A673 (cell line): ENCODE results near the gene FOXP4. TPM values are rescaled to one million over a fixed set of nuclear protein-coding genes. Genes with fewer than 3 reads are reported as not detected.

ENCODE experiments used
- Bru-seq: library from RNA; stranded (reverse); fragments of 400-500 nt; gene quantifications from one replicate; lab custom pipeline; 2021; lab: Mats Ljungman, UMichigan
- BruChase-seq, 2 experiments: library from RNA; stranded (reverse); fragments of 400-500 nt; gene quantifications; one replicate each; lab custom pipeline; 2021; lab: Mats Ljungman, UMichigan
- BruUV-seq: library from RNA; stranded (reverse); fragments of 400-500 nt; replicated peaks from 2 replicates; lab custom pipeline; 2021; lab: Mats Ljungman, UMichigan
- CTCF ChIA-PET: fragments of 300-600 bp; sonication (Branson Sonifier 250); formaldehyde crosslinking; loops from one replicate; lab custom pipeline; 2022; ENCODE audit warnings: antibody characterized with exemption; lab: Charles Lee
- POLR2A ChIA-PET: fragments of 300-600 bp; sonication (Branson Sonifier 250); formaldehyde crosslinking; loops from one replicate; lab custom pipeline; 2022; ENCODE audit warnings: antibody characterized with exemption; ENCODE audit not compliant: low non-redundant PET; lab: Charles Lee
- DNase-seq: peaks from one replicate; pipeline ENCODE4 v3.0.0-alpha.2; 2015; ENCODE audit warnings: low spot score
- H3K27ac ChIP-seq: fragments of 200-600 bp; sonication (generic); 2 replicates; pipeline ENCODE4 v1.5.1; 2016; ENCODE audit warnings: mixed run types, low read depth, mild to moderate bottlenecking, mixed read lengths, antibody characterized with exemption, low read length; ENCODE audit not compliant: poor library complexity, severe bottlenecking
- H3K27me3 ChIP-seq: fragments of 200-600 bp; sonication (generic); replicated peaks from 2 replicates; pipeline ENCODE4 v1.6.1; 2017; ENCODE audit warnings: mixed run types, low read depth, mild to moderate bottlenecking, mixed read lengths, antibody characterized with exemption, low read length; ENCODE audit not compliant: insufficient read depth, poor library complexity
- H3K36me3 ChIP-seq: fragments of 200-600 bp; sonication (generic); 2 replicates; pipeline ENCODE4 v1.6.1; 2016; ENCODE audit warnings: mixed run types, mild to moderate bottlenecking, mixed read lengths, antibody characterized with exemption, low read length; ENCODE audit not compliant: insufficient read depth, poor library complexity, severe bottlenecking
- H3K4me1 ChIP-seq: fragments of 200-600 bp; sonication (generic); 2 replicates; pipeline ENCODE4 v1.6.1; 2017; ENCODE audit warnings: mixed run types, mild to moderate bottlenecking, mixed read lengths, antibody characterized with exemption, low read length; ENCODE audit not compliant: insufficient read depth, poor library complexity, severe bottlenecking
- H3K4me3 ChIP-seq: fragments of 200-600 bp; sonication (generic); 2 replicates; pipeline ENCODE4 v1.5.1; 2016; ENCODE audit warnings: low read depth, mixed run types, mild to moderate bottlenecking, mixed read lengths, low read length; ENCODE audit not compliant: poor library complexity, severe bottlenecking
- H3K9me3 ChIP-seq: fragments of 200-600 bp; sonication (generic); 2 replicates; pipeline ENCODE4 v1.6.1; 2016; ENCODE audit warnings: mixed run types, low read depth, mild to moderate bottlenecking, mixed read lengths, antibody characterized with exemption, low read length; ENCODE audit not compliant: poor library complexity, severe bottlenecking
- EZH2 ChIP-seq: fragments of 200-600 bp; sonication (generic); IDR thresholded peaks from 2 replicates; pipeline ENCODE4 v1.6.1; 2017; ENCODE audit warnings: borderline replicate concordance, low read depth, mild to moderate bottlenecking, mixed read lengths, antibody characterized with exemption, low read length; ENCODE audit not compliant: poor library complexity, severe bottlenecking
- intact Hi-C: fragments of 100-400 bp; cut with micrococcal nuclease; formaldehyde crosslinking; loops from one replicate; pipeline ENCODE4 v1.10.0; 2022; ENCODE audit not compliant: unreplicated experiment
- long read RNA-seq: library from polyadenylated mRNA; stranded (forward); transcript quantifications from one replicate; pipeline ENCODE4 v2.0.0, GENCODE V29; 2022
- total RNA-seq: library from RNA; stranded (reverse); gene quantifications from 2 replicates; pipeline ENCODE4 v1.2.3, GENCODE V29; 2021
- TF ChIP-seq, protein P1 (sequence below): fragments of 300-800, 200-600 bp; sonication (generic); conservative IDR thresholded peaks from 2 replicates; pipeline ENCODE4 v1.5.1; 2017; ENCODE audit warnings: low read depth, mild to moderate bottlenecking, antibody characterized with exemption, low read length, moderate library complexity, mixed read lengths

The FOXP4 gene, protein sequence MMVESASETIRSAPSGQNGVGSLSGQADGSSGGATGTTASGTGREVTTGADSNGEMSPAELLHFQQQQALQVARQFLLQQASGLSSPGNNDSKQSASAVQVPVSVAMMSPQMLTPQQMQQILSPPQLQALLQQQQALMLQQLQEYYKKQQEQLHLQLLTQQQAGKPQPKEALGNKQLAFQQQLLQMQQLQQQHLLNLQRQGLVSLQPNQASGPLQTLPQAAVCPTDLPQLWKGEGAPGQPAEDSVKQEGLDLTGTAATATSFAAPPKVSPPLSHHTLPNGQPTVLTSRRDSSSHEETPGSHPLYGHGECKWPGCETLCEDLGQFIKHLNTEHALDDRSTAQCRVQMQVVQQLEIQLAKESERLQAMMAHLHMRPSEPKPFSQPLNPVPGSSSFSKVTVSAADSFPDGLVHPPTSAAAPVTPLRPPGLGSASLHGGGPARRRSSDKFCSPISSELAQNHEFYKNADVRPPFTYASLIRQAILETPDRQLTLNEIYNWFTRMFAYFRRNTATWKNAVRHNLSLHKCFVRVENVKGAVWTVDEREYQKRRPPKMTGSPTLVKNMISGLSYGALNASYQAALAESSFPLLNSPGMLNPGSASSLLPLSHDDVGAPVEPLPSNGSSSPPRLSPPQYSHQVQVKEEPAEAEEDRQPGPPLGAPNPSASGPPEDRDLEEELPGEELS
- total RNA-seq (53.9 and 56.7 TPM in 2 replicates), Bru-seq, nascent RNA (percentile 71 among the genes with signal in this experiment), BruChase-seq, experiment 1, labeled RNA remaining after a 2-hour chase (percentile 71 among the genes with signal in this experiment), BruChase-seq, experiment 2, labeled RNA remaining after a 6-hour chase (percentile 70 among the genes with signal in this experiment)
- long read RNA-seq, full-length matches to known transcripts, result 19 of 55 reads
- long read RNA-seq, partial matches to known transcripts, result 24 of 55 reads
- long read RNA-seq, other reads (novel, unspliced or antisense), result 12 of 55 reads

DNA sequence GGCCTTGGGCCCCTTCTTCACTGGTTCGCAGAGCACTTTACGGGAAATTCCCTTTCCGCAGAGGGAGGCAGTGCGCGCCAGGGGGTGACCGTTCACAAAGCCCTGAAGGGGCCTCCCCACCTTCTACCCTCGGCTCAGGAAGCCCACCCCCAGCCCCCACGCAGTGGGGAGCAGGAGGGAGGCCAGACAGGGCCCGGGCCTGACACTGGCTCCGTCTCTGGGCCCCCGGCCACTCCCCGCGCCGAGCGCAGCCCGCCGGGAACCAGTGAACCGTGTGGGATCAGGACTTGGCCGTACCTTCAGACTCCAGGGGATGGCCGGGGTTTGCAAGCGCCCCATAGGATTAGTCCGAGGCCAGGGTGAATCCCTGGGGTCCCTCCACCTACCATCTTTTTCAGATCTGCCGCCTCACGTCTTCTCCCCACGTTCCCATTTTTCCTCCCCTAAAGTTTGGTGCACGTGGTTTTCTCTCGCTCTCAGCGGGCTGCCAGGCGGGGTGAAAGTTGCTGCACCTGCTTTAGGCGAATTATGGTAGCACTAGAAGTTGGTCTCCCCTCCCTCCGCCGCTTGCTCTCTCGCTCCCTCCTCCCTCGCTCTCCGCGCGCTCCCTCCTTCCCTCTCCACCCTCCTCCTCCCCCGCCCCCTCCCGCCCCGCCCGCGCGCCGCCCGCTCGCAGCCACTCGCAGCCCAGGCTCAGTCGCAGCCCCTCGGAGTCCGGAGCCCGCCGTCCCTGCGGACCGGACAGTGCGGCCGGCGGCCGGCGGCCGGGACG is at the start of gene FOXP4:
FOXP4 (plus strand) TSS at position 679 of the 772 bp plus-strand sequence. CDS start 19,380 bp downstream, outside the sequence.
- ChIA-PET POLR2A (no interaction called here), CTCF (interaction anchor here (0.6 to 1.0 kb wide), 2 partner anchors 137 to 570 kb away, joined by 3 to 4 read pairs; no protein-coding TSS in a partner anchor)
- H3K36me3 ChIP-seq, result peaks cover 5% of the 10 kb centered on the region
- peak within 1 kb of the TSS; percentile 75 for H3K27ac ChIP-seq
- H3K9me3 ChIP-seq, result no peaks in the 10 kb centered on the region
- TSS peak; percentile 54 for BruUV-seq
- peak; percentile 97 for DNase-seq
- no peaks in the 10 kb centered on the region for H3K27me3 ChIP-seq
- no peak for TF ChIP-seq EZH2
- TF ChIP-seq, protein P1, sequence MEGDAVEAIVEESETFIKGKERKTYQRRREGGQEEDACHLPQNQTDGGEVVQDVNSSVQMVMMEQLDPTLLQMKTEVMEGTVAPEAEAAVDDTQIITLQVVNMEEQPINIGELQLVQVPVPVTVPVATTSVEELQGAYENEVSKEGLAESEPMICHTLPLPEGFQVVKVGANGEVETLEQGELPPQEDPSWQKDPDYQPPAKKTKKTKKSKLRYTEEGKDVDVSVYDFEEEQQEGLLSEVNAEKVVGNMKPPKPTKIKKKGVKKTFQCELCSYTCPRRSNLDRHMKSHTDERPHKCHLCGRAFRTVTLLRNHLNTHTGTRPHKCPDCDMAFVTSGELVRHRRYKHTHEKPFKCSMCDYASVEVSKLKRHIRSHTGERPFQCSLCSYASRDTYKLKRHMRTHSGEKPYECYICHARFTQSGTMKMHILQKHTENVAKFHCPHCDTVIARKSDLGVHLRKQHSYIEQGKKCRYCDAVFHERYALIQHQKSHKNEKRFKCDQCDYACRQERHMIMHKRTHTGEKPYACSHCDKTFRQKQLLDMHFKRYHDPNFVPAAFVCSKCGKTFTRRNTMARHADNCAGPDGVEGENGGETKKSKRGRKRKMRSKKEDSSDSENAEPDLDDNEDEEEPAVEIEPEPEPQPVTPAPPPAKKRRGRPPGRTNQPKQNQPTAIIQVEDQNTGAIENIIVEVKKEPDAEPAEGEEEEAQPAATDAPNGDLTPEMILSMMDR, result no peak
- H3K4me1 ChIP-seq, result peaks cover 14% of the 10 kb centered on the region
- intact Hi-C loops, result no loop called here
- H3K4me3 ChIP-seq, result peak within 1 kb of the TSS; percentile 94

DNA sequence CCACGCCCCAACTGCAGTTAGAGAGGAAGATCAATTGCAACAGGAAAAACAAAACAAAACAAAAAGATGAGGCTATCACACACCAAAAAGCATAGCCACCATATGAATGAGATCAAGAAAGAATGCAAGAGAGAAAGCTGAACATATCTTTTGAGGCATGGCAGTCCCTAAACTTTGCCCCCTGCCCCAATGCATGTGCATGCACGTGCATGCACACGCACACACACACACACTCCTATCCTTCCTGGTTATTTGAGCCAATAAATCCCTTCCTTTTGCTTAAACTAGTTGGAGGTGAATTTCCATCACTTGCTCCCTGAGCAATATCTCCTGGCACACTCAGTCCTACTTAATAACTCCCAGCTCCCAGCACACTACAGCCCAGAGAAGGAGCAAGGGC is 48.6 kb upstream of the FOXP4 start:
- no TSS peak for BruUV-seq
- POLR2A ChIA-PET, result no interaction called here
- intact Hi-C loops, result no loop called here
- Histone ChIP-seq H3K4me1 (peaks cover 4% of the 10 kb centered on the region), H3K9me3 (no peaks in the 10 kb centered on the region), H3K27ac (no peak overlapping the region), H3K4me3 (no peak overlapping the region), H3K27me3 (no peaks in the 10 kb centered on the region), H3K36me3 (no peaks in the 10 kb centered on the region)
- CTCF ChIA-PET, result no interaction called here
- no peak for DNase-seq
- TF ChIP-seq, protein P1, result no peak
- no peak for TF ChIP-seq EZH2

DNA sequence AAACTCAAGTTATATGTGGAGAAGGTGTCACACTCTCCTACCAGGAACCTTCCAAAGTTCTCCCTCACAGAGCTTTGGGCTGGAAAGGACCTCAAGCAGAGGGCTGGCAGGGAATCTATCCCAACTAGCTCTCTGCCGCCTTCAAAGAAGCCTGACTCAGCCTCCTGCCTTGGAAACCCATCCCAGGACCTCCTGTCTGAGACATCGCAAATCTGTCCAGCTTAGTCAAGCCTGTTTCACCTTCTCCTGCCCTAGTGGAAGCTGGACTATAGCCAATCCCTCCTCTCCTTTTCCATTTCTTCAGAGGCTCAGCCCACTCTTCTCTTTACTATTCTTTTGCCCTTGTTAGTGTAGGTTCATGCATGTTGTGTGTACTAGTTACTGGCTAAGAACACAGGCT is 48.2 kb upstream of the FOXP4 start:
- Histone ChIP-seq H3K4me3 (no peak overlapping the region), H3K36me3 (no peaks in the 10 kb centered on the region), H3K27me3 (no peaks in the 10 kb centered on the region), H3K4me1 (peaks cover 8% of the 10 kb centered on the region), H3K9me3 (no peaks in the 10 kb centered on the region), H3K27ac (no peak overlapping the region)
- BruUV-seq, result no TSS peak
- ChIA-PET CTCF (no interaction called here), POLR2A (no interaction called here)
- no peak for TF ChIP-seq EZH2
- TF ChIP-seq, protein P1, result no peak
- no peak for DNase-seq
- intact Hi-C loops, result no loop called here
